Prostate gland (tissue), 2 donors: Measurements from ENCODE around the gene NAV2. TPM values are rescaled to one million over a fixed set of nuclear protein-coding genes. Genes with fewer than 3 reads are reported as not detected.

Experiments
- DNase-seq: peaks from one replicate; pipeline ENCODE4 v3.0.0-alpha.2; 2019; ENCODE audit warnings: low spot score
- H3K27ac ChIP-seq, 2 donors: fragments of 200-600 bp; sonication (generic); 2 replicates each; pipeline ENCODE4 v1.5.1; 2017 to 2019
- H3K27me3 ChIP-seq: fragments of 200-600 bp; sonication (generic); replicated peaks from 2 replicates; pipeline ENCODE4 v1.5.1; 2019; ENCODE audit not compliant: insufficient read depth
- H3K36me3 ChIP-seq, 2 donors: fragments of 200-600 bp; sonication (generic); 1 replicate in 1 of 2; 2 replicates in 1 of 2; pipeline versions ENCODE4 v1.5.1 to v1.8.1; 2017 to 2019
- H3K4me1 ChIP-seq: fragments of 200-600 bp; sonication (generic); replicated peaks from 2 replicates; pipeline ENCODE4 v1.5.1; 2019
- H3K4me3 ChIP-seq, 2 donors: fragments of 200-600 bp; sonication (generic); 2 replicates each; pipeline ENCODE4 v1.5.1; 2017 to 2019
- H3K9me3 ChIP-seq: fragments of 200-600 bp; sonication (generic); 2 replicates; pipeline ENCODE4 v1.5.1; 2017
- CTCF ChIP-seq, 4 experiments: fragments of 200-600 bp in 2 of 4; fragments of 450-650 bp in 2 of 4; sonication (generic) in 2 of 4; IDR thresholded peaks; 1 replicate in 3 of 4; 2 replicates in 1 of 4; pipeline ENCODE4 v1.5.1; 2016 to 2019; ENCODE audit warnings: antibody characterized with exemption in 4 of 4, mild to moderate bottlenecking in 2 of 4, moderate library complexity in 2 of 4
- POLR2A ChIP-seq: fragments of 450-650 bp; IDR thresholded peaks from one replicate; pipeline ENCODE4 v1.6.1; 2016; ENCODE audit warnings: antibody characterized with exemption, mild to moderate bottlenecking
- POLR2AphosphoS5 ChIP-seq: sonication (generic); formaldehyde crosslinking; IDR thresholded peaks from one replicate; pipeline ENCODE4 v1.6.1; 2017; ENCODE audit warnings: antibody characterized with exemption
- WGBS: methylation state at CpG from one replicate; pipeline ENCODE4 v1.1.5; 2018; 5-methylcytosine and 5-hydroxymethylcytosine counted together
- intact Hi-C: fragments of 100-400 bp; cut with DNase I; formaldehyde crosslinking; loops from one replicate; pipeline ENCODE4 v1.14.2; 2022
- total RNA-seq, 2 donors: library from RNA; depleted of rRNA; stranded (reverse); fragments of >200 nt; gene quantifications; one replicate each; pipeline ENCODE4 v1.1.0, GENCODE V29; 2016

NAV2 gene
- total RNA-seq, 2 donors from 2014 or later, result 17.1 to 26.6 TPM

- TF ChIP-seq CTCF (IDR thresholded peaks at IDR 0.05) (no peak), POLR2AphosphoS5 (no peak), POLR2A (no peak)
- no peaks in the 10 kb centered on the region for H3K27me3 ChIP-seq
- intact Hi-C loops, result no loop called here
- no peak overlapping the region for H3K27ac ChIP-seq
- 70% methylated on average over 12 of the region's 12 CpGs for WGBS
- no peaks in the 10 kb centered on the region for H3K4me1 ChIP-seq
- no peaks in the 10 kb centered on the region for H3K9me3 ChIP-seq
- DNase-seq, result no peak
- no peak overlapping the region for H3K4me3 ChIP-seq
- no peaks in the 10 kb centered on the region for H3K36me3 ChIP-seq
Measured at GRCh38 chr11:20088397-20089225, 376.0 kb downstream of the NAV2 start.

- no peak for TF ChIP-seq POLR2A
- TF ChIP-seq CTCF (IDR thresholded peaks at IDR 0.05), result no peak
- TF ChIP-seq POLR2AphosphoS5, result no peak
- 62% methylated on average over 3 of the region's 3 CpGs for WGBS
- Histone ChIP-seq H3K9me3 (no peaks in the 10 kb centered on the region), H3K4me3 (no peak overlapping the region), H3K27me3 (no peaks in the 10 kb centered on the region), H3K36me3 (no peaks in the 10 kb centered on the region), H3K4me1 (no peaks in the 10 kb centered on the region), H3K27ac (no peak overlapping the region)
- intact Hi-C loops, result no loop called here
- DNase-seq, result no peak
Measured at GRCh38 chr11:20089367-20089766, 376.7 kb downstream of the NAV2 start.

- Histone ChIP-seq H3K4me1 (no peaks in the 10 kb centered on the region), H3K36me3 (no peaks in the 10 kb centered on the region), H3K4me3 (no peak overlapping the region), H3K27me3 (no peaks in the 10 kb centered on the region), H3K9me3 (no peaks in the 10 kb centered on the region), H3K27ac (no peak overlapping the region)
- DNase-seq, result no peak
- 43% methylated on average over 5 of the region's 5 CpGs for WGBS
- intact Hi-C loops, result no loop called here
- TF ChIP-seq POLR2A (no peak), POLR2AphosphoS5 (no peak), CTCF (IDR thresholded peaks at IDR 0.05) (no peak)
Measured at GRCh38 chr11:20089796-20090653, 377.4 kb downstream of the NAV2 start.

GRCh38 chr11:20090654-20091374, 378.2 kb downstream of the NAV2 start:
- TF ChIP-seq POLR2A (no peak), POLR2AphosphoS5 (no peak), CTCF (IDR thresholded peaks at IDR 0.05) (no peak)
- intact Hi-C loops, result no loop called here
- H3K27ac ChIP-seq, result no peak overlapping the region

More at GRCh38 chr11:20090654-20091374, 378.2 kb downstream of the NAV2 start:
- Histone ChIP-seq H3K4me3 (no peak overlapping the region), H3K4me1 (no peaks in the 10 kb centered on the region), H3K36me3 (no peaks in the 10 kb centered on the region), H3K9me3 (no peaks in the 10 kb centered on the region), H3K27me3 (no peaks in the 10 kb centered on the region)
- DNase-seq, result no peak
- 90% methylated on average over 10 of the region's 10 CpGs for WGBS
